Suprapubic skin (tissue), 4 donors: Measurements from ENCODE around the gene SCO2. TPM values are rescaled to one million over a fixed set of nuclear protein-coding genes. Genes with fewer than 3 reads are reported as not detected.
"Not testable (repeated sequence)": the region's sequence is repeated elsewhere in the genome, so short reads cannot be mapped to it uniquely, and the experiment has no call there.

Experiments
- DNase-seq, 2 donors: peaks; one replicate each; pipeline ENCODE4 v3.0.0-alpha.2; 2019; ENCODE audit warnings: low spot score in 2 of 2
- H3K27ac ChIP-seq: fragments of 200-600 bp; sonication (generic); one replicate; pipeline ENCODE4 v1.5.1; 2019
- H3K27me3 ChIP-seq: fragments of 200-600 bp; sonication (generic); one replicate; pipeline ENCODE4 v1.5.1; 2019
- H3K36me3 ChIP-seq: fragments of 200-600 bp; sonication (generic); one replicate; pipeline ENCODE4 v1.5.1; 2019
- H3K4me1 ChIP-seq: fragments of 200-600 bp; sonication (generic); one replicate; pipeline ENCODE4 v1.5.1; 2019
- H3K4me3 ChIP-seq: fragments of 200-600 bp; sonication (generic); one replicate; pipeline ENCODE4 v1.5.1; 2019; ENCODE audit warnings: mild to moderate bottlenecking
- H3K9me3 ChIP-seq: fragments of 200-600 bp; sonication (generic); one replicate; pipeline ENCODE4 v1.5.1; 2019
- EP300 ChIP-seq: sonication (generic); formaldehyde crosslinking; IDR thresholded peaks from one replicate; pipeline ENCODE4 v1.6.1; 2017; ENCODE audit warnings: antibody characterized with exemption
- POLR2A ChIP-seq, 2 donors: fragments of 450-650 bp; IDR thresholded peaks; one replicate each; pipeline ENCODE4 v1.6.1; 2017; ENCODE audit warnings: antibody characterized with exemption in 2 of 2, mild to moderate bottlenecking in 2 of 2, moderate library complexity in 2 of 2
- POLR2AphosphoS5 ChIP-seq, 3 donors: sonication (generic); formaldehyde crosslinking; IDR thresholded peaks; one replicate each; pipeline ENCODE4 v1.6.1; 2017; ENCODE audit warnings: antibody characterized with exemption in 3 of 3
- WGBS: methylation state at CpG from one replicate; pipeline ENCODE4 v1.1.5; 2018; 5-methylcytosine and 5-hydroxymethylcytosine counted together
- total RNA-seq, 4 donors: library from RNA; depleted of rRNA; stranded (reverse); fragments of >200 nt; gene quantifications; one replicate each; pipeline ENCODE4 v1.1.0, GENCODE V29; 2016
- TF ChIP-seq, protein P1 (sequence below), 2 donors: fragments of 200-600 bp in 1 of 2; fragments of 450-650 bp in 1 of 2; sonication (generic) in 1 of 2; IDR thresholded peaks; one replicate each; pipeline ENCODE4 v1.5.1; 2016 to 2019; ENCODE audit warnings: antibody characterized with exemption in 2 of 2, mild to moderate bottlenecking in 1 of 2, moderate library complexity in 1 of 2

The SCO2 gene
- total RNA-seq, 4 donors from 2014 or later = 1.7 to 7.9 (median 4.7) TPM; not detected in 1

- TF ChIP-seq, protein P1, sequence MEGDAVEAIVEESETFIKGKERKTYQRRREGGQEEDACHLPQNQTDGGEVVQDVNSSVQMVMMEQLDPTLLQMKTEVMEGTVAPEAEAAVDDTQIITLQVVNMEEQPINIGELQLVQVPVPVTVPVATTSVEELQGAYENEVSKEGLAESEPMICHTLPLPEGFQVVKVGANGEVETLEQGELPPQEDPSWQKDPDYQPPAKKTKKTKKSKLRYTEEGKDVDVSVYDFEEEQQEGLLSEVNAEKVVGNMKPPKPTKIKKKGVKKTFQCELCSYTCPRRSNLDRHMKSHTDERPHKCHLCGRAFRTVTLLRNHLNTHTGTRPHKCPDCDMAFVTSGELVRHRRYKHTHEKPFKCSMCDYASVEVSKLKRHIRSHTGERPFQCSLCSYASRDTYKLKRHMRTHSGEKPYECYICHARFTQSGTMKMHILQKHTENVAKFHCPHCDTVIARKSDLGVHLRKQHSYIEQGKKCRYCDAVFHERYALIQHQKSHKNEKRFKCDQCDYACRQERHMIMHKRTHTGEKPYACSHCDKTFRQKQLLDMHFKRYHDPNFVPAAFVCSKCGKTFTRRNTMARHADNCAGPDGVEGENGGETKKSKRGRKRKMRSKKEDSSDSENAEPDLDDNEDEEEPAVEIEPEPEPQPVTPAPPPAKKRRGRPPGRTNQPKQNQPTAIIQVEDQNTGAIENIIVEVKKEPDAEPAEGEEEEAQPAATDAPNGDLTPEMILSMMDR (IDR thresholded peaks at IDR 0.05) = peak in 1 of 2 donors; percentile 45
- TF ChIP-seq POLR2AphosphoS5 (IDR thresholded peaks at IDR 0.05) = no peak
- WGBS = 5% methylated on average over 18 of the region's 52 CpGs
- H3K4me1 ChIP-seq = peaks cover 72% of the 10 kb centered on the region
- H3K36me3 ChIP-seq = no peaks in the 10 kb centered on the region
- H3K9me3 ChIP-seq = no peaks in the 10 kb centered on the region
- H3K27me3 ChIP-seq = peaks cover 30% of the 10 kb centered on the region
- H3K4me3 ChIP-seq = peak overlapping the region; percentile 43
- peak; percentile 87 to 88 for DNase-seq
- peak overlapping the region; percentile 72 for H3K27ac ChIP-seq
These were observed 18.8 kb upstream of the SCO2 start for GRCh38 chr22:50544078-50544745.

- DNase-seq = no peak
- no peak overlapping the region for H3K4me3 ChIP-seq
- H3K27ac ChIP-seq = peak overlapping the region; percentile 96
- H3K9me3 ChIP-seq = no peaks in the 10 kb centered on the region
- peaks cover 15% of the 10 kb centered on the region for H3K27me3 ChIP-seq
- 85% methylated on average over 19 of the region's 19 CpGs for whole genome bisulfite sequencing
- no peak for TF ChIP-seq POLR2A (IDR thresholded peaks at IDR 0.05)
- H3K4me1 ChIP-seq = peaks cover 77% of the 10 kb centered on the region
- no peaks in the 10 kb centered on the region for H3K36me3 ChIP-seq
These were observed 17.1 kb upstream of the SCO2 start for GRCh38 chr22:50542416-50542927.

DNA sequence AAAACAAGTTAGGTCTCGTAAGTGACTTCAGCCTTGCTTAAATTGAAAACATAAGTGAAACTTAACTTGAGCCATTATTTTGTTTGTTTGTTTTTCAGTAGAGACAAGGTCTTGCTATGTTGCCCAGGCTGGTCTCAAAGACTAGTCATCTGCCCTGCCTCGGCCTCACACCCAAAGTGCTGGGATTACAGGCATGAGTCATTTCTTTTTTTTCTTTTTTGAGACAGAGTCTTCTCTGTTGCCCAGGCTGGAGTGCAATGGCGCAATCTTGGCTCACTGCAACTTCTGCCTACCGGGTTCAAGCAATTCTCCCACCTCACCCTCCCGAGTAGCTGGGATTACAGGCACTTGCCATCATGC lies 16.2 kb upstream of the SCO2 start:
- not testable (repeated sequence) for H3K4me3 ChIP-seq, H3K9me3 ChIP-seq, H3K36me3 ChIP-seq, DNase-seq, H3K27me3 ChIP-seq
- Histone ChIP-seq H3K27ac (peak overlapping the region; percentile 96), H3K4me1 (peaks cover 71% of the 10 kb centered on the region)
- WGBS = 29% methylated on average over 5 of the region's 5 CpGs

DNA sequence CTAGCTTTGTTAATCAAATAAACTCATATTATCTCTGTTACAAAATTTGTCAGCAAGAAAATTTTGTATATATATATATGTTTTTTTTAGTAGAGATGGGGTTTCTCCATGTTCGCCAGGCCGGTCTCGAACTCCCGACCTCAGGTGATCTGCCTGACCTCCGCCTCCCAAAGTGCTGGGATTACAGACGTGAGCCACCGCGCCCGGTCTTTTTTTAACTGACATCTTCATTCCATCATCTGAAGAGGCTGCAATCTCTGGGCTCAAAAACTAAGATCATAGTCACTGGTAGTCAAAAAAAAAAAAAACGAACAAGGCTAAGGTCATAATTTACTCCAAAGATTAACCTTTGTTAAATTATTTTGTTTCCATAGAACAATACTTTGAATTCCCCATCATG lies 15.0 kb upstream of the SCO2 start:
- DNase-seq = no peak
- Histone ChIP-seq H3K27me3 (no peaks in the 10 kb centered on the region), H3K36me3 (no peaks in the 10 kb centered on the region), H3K4me3 (no peak overlapping the region), H3K4me1 (peaks cover 62% of the 10 kb centered on the region), H3K9me3 (no peaks in the 10 kb centered on the region), H3K27ac (peak overlapping the region; percentile 96)
- WGBS = 82% methylated on average over 10 of the region's 10 CpGs
- no peak for TF ChIP-seq EP300
- TF ChIP-seq POLR2AphosphoS5 (IDR thresholded peaks at IDR 0.05) = no peak

GRCh38 chr22:50537765-50538164 lies 12.4 kb upstream of the SCO2 start:
- no peak for TF ChIP-seq EP300
- no peak for TF ChIP-seq POLR2A (IDR thresholded peaks at IDR 0.05)
- no peak for TF ChIP-seq POLR2AphosphoS5 (IDR thresholded peaks at IDR 0.05)
- H3K9me3 ChIP-seq = no peaks in the 10 kb centered on the region
- H3K36me3 ChIP-seq = no peaks in the 10 kb centered on the region
- DNase-seq = no peak
- peaks cover 60% of the 10 kb centered on the region for H3K4me1 ChIP-seq
- WGBS = 90% methylated on average over 13 of the region's 13 CpGs
- H3K27me3 ChIP-seq = no peaks in the 10 kb centered on the region
- H3K27ac ChIP-seq = peak overlapping the region; percentile 96
- no peak overlapping the region for H3K4me3 ChIP-seq

DNA sequence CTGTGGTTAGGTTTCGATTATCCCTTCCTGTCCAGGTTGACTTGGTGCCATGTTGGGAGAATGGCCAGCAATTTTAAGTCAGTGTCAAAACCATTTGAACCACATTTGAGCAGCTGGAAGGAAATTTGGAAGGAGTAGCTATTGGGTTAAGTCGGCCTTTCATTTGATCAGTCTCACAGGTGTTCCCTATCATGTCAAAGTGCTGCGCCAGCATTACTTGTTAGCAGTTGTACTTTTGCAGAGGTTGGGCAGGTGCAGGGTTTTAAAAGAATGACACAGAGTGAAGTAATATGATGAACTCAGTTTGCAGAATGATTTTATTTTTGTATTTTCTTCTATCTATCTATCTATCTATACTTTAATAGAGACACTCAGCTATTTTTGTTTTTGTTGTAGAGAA lies 10.8 kb upstream of the SCO2 start:
- H3K9me3 ChIP-seq = no peaks in the 10 kb centered on the region
- TF ChIP-seq EP300 = no peak
- WGBS = 70% methylated on average over 3 of the region's 3 CpGs
- H3K4me3 ChIP-seq = no peak overlapping the region
- H3K27ac ChIP-seq = no peak overlapping the region
- no peaks in the 10 kb centered on the region for H3K27me3 ChIP-seq
- H3K4me1 ChIP-seq = peaks cover 67% of the 10 kb centered on the region
- H3K36me3 ChIP-seq = no peaks in the 10 kb centered on the region
- DNase-seq = no peak

DNA sequence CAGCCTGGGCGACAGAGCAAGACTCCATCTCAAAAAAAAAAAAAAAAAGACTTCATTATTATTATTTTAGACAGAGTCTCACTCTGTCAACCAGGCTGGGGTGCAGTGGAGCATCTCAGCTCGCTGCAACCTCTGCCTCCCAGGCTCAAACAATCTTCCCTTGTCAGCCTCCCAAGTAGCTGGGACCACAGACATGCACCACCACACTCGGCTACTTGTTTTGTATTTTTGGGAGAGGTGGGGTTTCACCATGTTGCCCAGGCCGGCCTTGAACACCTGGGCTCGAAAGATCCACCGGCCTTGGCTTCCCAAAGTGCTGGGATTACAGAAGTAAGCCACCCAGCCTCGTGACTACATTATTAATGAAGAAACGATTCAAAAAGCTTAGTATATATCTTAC lies 9.7 kb upstream of the SCO2 start:
- Histone ChIP-seq H3K27me3 (no peaks in the 10 kb centered on the region), H3K27ac (no peak overlapping the region), H3K9me3 (no peaks in the 10 kb centered on the region), H3K4me1 (peaks cover 68% of the 10 kb centered on the region), H3K36me3 (no peaks in the 10 kb centered on the region), H3K4me3 (no peak overlapping the region)
- 88% methylated on average over 8 of the region's 8 CpGs for WGBS
- TF ChIP-seq EP300 (no peak), POLR2A (IDR thresholded peaks at IDR 0.05) (no peak), POLR2AphosphoS5 (IDR thresholded peaks at IDR 0.05) (no peak)
- TF ChIP-seq, protein P1 (IDR thresholded peaks at IDR 0.05) = no peak
- no peak for DNase-seq

DNA sequence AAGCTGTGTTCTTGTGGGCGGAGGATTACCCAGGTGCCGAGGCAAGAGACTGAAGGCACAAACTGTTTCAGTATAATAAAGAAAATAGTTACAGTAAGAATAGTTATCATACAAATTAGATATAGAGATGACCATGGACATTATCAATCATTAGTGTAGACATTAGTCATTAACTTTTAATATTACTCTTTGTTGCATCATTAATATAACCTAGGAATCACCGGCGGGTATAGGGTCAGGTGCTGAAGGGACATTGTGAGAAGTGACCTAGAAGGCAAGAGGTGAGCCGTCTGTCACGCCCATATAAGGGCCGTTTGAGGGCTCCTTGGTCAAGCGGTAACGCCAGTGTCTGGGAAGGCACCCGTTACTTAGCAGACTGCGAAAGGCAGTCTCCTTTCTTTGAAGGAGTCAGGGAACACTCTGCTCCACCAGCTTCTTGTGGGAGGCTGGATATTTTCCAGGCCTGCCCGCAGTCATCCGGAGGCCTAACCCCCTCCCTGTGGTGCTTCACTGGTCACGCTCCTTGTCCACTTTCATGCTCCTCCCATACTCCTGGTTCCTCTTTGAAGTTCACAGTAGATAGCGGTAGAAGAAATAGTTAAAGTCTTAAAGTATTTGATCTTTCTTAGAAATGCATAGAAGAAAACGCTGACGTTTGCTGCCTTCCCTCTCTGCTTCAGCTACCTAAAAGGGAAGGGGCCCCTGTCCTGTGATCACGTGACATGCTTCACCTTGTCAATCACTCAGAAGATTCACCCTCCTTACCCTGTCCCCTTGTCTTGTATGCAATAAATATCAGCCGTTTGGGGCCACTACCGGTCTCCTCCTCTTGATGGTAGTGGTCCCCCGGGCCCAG lies 8.7 kb upstream of the SCO2 start:
- 59% methylated on average over 21 of the region's 21 CpGs for WGBS
- not testable (repeated sequence) for DNase-seq

More for the DNA sequence above, 8.7 kb upstream of the SCO2 start:
- not testable (repeated sequence) for H3K27me3 ChIP-seq, H3K9me3 ChIP-seq, H3K36me3 ChIP-seq, H3K4me3 ChIP-seq
- Histone ChIP-seq H3K27ac (peak overlapping the region; percentile 93), H3K4me1 (peaks cover 68% of the 10 kb centered on the region)
